HCT116 (cell line): ENCODE measurements around the gene ZDHHC22.

Source experiments
- CTCF ChIP-seq, 3 experiments: fragments of 200-600 bp in 1 of 3; sonication (generic) in 1 of 3; IDR thresholded peaks in 2 of 3; conservative IDR thresholded peaks in 1 of 3; 2 replicates each; pipeline ENCODE4 v1.5.1; 2012 to 2017; ENCODE audit warnings: low read depth in 2 of 3, low read length in 2 of 3, antibody characterized with exemption in 1 of 3, borderline replicate concordance in 1 of 3, control low read depth in 1 of 3, mild to moderate bottlenecking in 1 of 3, mixed read lengths in 1 of 3, mixed run types in 1 of 3, moderate library complexity in 1 of 3; ENCODE audit not compliant: insufficient read depth in 1 of 3
- EGR1 ChIP-seq: IDR thresholded peaks from 2 replicates; pipeline ENCODE4 v1.6.1; 2012; ENCODE audit warnings: low read depth
- EZH2 ChIP-seq: fragments of 200-600 bp; sonication (generic); IDR thresholded peaks from 2 replicates; pipeline ENCODE4 v1.6.1; 2017; ENCODE audit warnings: antibody characterized with exemption, mixed run types
- JUND ChIP-seq: IDR thresholded peaks from 2 replicates; pipeline ENCODE4 v1.6.1; 2012
- POLR2A ChIP-seq: IDR thresholded peaks from 2 replicates; pipeline ENCODE4 v1.7.0; 2011; ENCODE audit warnings: borderline replicate concordance; ENCODE audit not compliant: insufficient read depth, insufficient read length; ENCODE audit errors: extremely low read depth
- POLR2AphosphoS5 ChIP-seq: IDR thresholded peaks from 2 replicates; pipeline ENCODE4 v1.6.1; 2011; ENCODE audit warnings: mild to moderate bottlenecking, low read depth, low read length, moderate library complexity
- SIN3A ChIP-seq: IDR thresholded peaks from 2 replicates; pipeline ENCODE4 v1.6.1; 2012; ENCODE audit warnings: low read depth

- TF ChIP-seq POLR2A: no peak
- TF ChIP-seq CTCF (IDR thresholded peaks at IDR 0.05 in 2 of 3, conservative IDR thresholded peaks at IDR 0.05 in 1 of 3; ENCODE audit: borderline replicate concordance in 1 of 3, insufficient read depth in 1 of 3, low read depth in 2 of 3, low read length in 2 of 3): no peak
- TF ChIP-seq EZH2: no peak
- TF ChIP-seq SIN3A: no peak
- TF ChIP-seq JUND: no peak
- TF ChIP-seq EGR1: no peak
- TF ChIP-seq POLR2AphosphoS5: no peak
These were observed 28.5 kb upstream of the ZDHHC22 start for GRCh38 chr14:77170045-77170444.
